Globus pallidus (tissue), 1 donor: ENCODE measurements around the gene MKNK1.

Experiments
- DNase-seq: peaks from one replicate; pipeline ENCODE4 v3.0.0-alpha.2; 2015; ENCODE audit warnings: low spot score

The MKNK1 gene

DNA sequence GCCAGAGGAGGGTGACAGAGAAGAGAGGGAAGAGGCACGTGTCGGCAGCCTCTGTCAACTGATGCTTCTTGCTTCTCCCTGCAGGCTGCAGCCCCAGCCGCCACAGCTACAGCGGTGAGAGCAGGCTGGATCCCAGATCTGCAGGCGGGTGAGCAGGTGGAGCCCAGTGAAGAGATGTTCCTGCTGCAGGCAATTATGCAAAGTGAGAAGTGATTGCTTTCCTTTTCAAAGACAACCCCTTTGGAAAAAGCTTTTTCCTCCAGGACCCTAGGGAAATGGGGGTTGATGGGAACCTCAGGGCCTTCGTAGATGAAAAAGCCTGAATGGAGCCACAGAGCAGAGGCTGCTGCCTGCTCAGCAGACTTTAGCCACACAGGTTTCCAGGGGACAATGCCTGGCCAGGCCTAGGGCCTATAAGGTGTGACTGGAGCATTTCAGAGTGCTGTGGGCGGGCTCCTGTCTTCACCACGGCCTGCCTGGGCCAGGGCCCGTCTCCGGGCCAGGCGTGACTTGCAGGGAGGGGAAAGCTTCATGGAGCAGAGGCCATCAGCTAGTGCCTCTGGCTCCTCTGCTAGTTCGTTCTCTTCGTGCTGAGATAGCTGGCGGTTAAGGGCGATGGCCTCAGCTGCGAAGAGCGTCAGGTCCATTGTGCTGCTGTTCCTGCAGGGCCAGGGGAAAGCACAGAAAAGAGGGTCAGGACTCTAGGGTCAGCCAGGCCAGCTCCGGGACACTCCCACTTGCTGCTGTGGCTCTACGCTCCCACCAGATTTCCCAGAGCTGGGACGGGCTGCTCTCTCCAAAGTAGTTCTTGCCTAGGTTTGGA lies 45.7 kb downstream of the MKNK1 start:
- DNase-seq: no peak

DNA sequence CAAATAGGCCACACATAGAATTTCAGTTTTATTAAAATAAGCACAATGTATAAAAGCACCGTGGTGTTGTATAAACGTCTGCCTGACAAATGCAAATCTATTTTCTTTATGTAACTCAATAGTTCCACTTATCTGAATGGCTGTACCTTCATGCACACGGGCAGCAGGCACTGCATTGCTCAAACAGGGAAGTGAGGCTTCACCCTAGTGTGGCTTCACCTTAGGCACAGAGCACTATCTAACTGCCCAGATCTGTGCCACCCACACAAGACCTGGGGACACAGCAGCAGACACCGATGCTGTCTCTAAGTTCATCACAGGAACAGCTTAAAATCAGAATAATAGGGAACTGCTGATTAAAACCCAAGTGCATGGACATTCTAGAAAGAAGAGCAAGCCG lies 46.7 kb downstream of the MKNK1 start:
- no peak for DNase-seq

DNA sequence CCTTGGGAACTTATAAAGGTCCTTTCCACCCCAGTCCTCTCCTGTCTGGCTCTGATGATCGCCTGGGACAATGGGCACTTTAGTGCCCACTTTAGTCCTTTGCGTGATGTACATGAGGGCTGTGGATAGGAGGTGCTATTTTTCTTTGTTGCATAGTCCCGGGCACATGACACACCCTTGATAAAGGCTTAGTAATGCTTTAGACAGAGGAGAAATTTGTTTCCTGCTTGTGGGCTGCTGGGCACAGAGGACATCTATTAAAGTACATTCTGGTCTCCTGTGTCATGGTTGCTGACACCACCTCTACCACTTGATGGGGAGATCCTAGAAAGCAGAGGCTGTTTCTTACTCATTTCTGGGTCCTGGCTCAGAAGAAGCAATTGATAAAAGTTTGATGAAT lies 47.2 kb downstream of the MKNK1 start:
- DNase-seq: no peak

DNA sequence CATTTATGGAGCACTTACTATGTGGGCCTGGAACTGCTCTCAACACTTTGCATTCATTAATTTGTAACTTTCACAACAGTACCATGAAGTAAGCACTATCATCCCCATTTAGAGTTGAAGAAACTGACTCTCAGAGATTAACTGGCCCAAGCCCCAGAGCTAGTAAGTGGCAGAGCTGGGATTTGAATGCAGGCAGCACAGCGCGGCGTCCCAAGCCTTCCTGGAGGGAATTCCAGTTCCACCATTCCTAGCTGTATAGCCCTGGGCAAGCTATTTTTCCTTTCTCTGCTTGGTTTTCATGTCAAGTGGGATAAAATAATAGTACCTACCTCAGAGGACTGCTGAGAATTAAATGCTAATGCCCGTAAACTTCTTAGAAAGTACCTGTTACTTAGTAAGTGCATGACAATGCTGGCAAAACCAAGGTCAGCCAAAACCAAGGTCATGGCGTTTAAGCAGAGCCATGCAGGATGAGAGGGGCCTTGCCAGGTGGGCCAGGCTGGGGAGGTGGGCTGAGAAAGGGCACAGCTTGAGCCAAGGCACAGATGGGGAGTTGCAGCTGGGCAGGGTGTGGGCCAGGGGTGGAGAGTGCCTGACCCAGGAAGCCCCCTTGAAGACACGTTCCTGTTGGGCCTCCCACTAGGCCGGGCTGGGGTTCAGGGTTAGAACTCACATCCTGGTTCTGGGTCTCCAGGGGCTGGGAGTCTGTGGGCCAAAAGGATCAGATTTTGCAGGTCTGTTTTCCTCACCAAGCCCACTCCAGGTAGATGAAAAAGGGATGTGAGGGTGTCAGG lies 48.0 kb downstream of the MKNK1 start:
- no peak for DNase-seq

DNA sequence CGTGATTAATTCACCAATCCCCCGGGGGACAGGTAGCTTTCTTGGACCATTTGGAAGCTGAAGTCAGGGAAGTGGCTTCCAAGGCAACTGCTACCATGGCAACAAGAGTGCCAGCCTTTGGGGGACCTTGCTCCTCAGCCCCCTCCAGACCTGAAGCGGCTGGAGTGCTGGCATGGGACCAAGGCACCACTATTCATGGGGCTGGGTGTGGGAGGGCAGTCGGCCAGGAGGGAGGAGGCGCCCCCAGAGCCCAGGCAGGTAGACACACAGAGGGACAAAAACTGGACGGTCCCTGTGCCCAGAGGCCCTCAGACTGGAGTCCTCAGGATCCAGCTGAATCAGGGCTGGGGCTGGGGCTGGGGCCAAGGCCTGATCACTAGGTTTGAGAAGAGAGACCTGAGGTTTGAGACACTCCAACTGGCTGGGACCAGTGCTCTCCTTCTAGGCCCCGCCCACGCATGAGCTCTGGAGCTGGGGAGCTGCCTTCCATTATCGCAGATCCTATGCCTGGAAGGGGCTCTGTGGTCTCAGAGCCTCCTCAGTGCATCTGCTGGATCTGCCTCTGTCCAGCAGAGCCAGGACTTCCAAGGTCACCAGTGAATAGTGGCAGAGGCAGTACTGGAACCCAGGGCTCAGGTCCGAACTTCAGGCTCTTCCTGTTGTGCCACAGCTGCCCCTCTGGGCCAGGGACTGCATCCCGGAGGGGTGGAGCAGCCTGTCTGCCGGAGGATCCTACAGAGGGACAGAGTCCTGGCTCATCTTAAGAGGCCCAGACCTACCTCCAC lies 49.3 kb downstream of the MKNK1 start:
- no peak for DNase-seq

- no peak for DNase-seq
Observed at GRCh38 chr1:46554236-46554596, 49.9 kb downstream of the MKNK1 start.

DNA sequence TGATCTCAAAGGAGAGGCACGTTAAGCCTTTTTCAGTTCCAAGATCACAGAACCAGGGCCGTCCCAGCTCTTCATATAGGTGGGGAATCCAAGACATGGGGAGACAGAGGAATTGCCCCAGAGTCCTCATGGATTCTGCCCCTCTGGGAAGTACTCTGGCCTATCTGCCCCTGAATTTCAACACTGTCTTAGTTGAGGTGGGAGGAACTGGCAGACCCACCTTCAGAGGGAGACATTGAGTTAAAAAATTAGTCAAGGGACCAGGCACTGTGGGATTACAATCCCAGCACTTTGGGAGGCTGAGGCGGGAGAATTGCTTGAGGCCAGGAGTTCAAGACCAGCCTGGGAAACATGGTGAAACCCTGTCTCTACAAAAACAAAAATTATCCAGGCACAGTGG lies 50.6 kb downstream of the MKNK1 start:
- no peak for DNase-seq

- DNase-seq: no peak
Observed at GRCh38 chr1:46552357-46553237, 51.5 kb downstream of the MKNK1 start.

GRCh38 chr1:46551597-46552095 lies 52.4 kb downstream of the MKNK1 start, which contains the start of gene KNCN:
TSS of gene KNCN (minus strand) at chr1:46551647. CDS start at chr1:46551215, 432 bp downstream.
- DNase-seq: no peak

DNA sequence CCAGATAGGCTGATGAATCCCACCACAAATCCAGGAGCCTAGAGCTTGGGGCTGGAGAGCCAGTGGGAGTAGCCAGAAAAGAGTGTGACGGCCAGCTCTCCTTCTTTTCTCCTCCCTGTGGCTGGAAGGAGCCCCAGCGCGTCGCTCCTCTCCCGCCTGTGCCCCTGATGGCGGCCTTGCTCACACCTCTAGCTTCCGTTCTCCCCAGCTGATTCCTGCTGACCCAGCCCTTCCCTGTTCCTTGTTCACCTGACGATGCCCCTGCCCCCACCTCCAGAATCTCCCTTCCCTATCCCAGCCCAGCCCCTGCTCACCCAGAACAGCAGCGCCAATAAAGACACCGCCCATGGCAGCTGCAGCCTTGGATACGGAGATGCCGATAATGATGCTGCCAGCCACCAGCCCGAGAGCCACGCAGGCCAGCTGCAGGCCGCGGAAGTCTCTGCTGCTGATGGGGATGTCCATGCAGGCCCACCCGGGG lies 53.3 kb downstream of the MKNK1 start:
- no peak for DNase-seq

- no peak for DNase-seq
Observed at GRCh38 chr1:46549697-46550681, 54.1 kb downstream of the MKNK1 start.

- no peak for DNase-seq
Observed at GRCh38 chr1:46547481-46548383, 56.3 kb downstream of the MKNK1 start.

GRCh38 chr1:46546210-46546609 lies 57.9 kb downstream of the MKNK1 start:
- DNase-seq: no peak

DNA sequence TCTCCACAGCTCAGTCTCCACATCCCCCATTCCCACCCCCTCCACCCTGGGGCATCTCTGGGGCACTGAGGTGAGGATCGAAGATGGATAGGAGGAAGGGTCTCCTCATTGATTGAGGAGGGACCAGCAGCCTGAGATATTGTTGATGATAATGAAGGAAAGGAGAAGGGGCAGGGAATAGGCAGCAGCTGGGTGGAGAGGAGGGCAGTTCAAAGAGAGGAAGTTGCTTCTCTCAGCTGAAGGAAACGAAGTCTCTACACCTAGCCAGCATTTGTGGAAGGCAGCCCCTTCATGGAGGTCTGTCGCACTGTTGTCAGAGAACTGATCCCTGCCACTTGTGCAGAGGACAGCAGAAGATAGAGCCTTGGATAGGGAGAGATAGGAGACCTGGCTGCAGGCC lies 58.3 kb downstream of the MKNK1 start:
- no peak for DNase-seq

DNA sequence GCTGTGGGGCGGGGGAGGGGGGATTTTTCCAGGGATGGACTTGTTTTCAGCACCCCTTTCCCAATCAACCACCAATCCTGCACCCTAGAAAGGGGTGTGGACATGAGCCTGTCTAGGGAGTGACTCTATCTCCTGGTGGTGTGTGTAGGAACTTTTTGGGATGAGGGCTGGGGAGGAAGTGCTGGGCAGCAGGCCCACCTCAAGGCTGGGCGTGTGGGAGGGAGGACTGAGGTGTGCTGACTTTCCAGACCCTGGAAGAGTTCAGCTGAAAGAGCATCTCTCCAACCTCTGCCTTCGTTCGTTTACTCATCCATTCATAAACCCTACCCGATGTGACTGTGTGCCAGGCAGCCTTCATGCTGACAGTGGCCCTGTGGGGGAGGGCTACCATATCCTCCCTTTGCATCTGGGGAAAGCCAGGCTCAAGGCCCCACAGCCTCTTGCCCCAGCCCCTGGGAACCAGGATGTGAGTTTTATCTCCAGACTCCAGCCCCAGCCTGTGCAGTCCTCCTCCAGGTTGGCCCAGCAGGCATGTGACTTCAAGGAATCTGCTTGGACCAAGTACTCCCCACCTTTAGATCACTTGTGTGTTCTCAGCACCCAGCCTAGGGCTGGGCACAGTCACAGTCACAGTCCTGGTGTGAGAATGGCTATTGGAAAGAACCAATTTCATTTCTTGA lies 59.4 kb downstream of the MKNK1 start:
- no peak for DNase-seq

DNA sequence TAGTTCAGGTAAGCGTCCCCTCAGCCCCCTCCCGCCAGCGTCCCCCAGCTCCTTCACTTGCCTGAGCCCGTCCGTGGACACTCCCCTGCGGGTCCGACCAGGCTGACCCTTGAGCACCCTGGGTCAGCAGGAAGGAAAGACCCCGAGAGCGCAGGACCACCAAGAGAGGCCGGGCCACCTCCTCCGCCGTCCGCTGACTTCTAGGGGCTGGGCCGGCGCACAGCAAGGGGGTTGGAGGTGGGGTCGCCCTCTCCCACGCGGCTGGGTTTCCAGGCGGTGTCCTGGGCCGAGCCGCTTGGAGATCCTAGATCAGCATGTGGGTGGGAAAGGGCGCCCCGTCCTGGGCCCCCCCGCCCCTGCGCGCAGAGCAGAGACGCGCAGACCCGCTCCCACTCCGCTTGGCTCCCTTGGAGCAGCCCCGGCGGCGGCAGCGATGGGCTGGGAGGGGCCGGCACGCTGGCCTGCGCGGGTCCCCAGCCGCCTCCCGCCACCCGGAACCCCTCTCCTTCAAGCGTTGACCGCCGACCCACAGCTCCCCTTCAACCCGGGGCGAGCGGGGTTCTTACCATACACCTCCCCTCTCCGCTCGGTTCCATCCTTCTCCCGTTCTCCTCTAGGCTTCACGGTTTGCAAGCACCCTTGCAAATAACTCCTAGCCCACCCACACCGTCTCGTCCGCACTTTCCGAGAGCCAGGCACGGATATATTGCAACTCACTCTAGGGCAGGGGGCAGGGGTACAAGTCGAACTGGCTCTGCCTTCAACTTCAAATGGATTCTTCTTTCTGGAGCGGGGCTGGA lies 60.1 kb downstream of the MKNK1 start:
- no peak for DNase-seq

- DNase-seq: no peak
Observed at GRCh38 chr1:46543382-46543760, 60.7 kb downstream of the MKNK1 start.
